Pancreas (tissue), 10 donors: ENCODE data around the gene MACROH2A2. TPM values are rescaled to one million over a fixed set of nuclear protein-coding genes. Genes with fewer than 3 reads are reported as not detected.

ENCODE experiments used
- ATAC-seq, 4 donors: fragments of 200-7000 bp; cut with Tn5 transposase; one replicate each; pipeline versions ENCODE4 v1.8.0 to v1.9.1; 2020; ENCODE audit warnings: mild to moderate bottlenecking in 4 of 4, moderate library complexity in 4 of 4
- DNase-seq, 6 donors: peaks; one replicate each; pipeline ENCODE4 v3.0.0-alpha.2; 2020
- FAIRE-seq: peaks from 2 replicates; lab custom pipeline; 2012; peaks lifted over from hg19 to GRCh38; lab: Jason Lieb, UNC
- H3K27ac ChIP-seq, 4 donors: fragments of 200-600 bp; sonication (generic); 1 replicate in 3 of 4; 2 replicates in 1 of 4; pipeline versions ENCODE4 v1.5.0 to v1.8.0; 2020
- H3K27me3 ChIP-seq, 4 donors: fragments of 200-600 bp; one replicate each; pipeline ENCODE4 v1.8.0; 2021
- H3K36me3 ChIP-seq, 3 donors: fragments of 200-600 bp; sonication (generic) in 1 of 3; one replicate each; pipeline versions ENCODE4 v1.5.0 to v1.8.0; 2020 to 2021
- H3K4me1 ChIP-seq, 3 donors: fragments of 200-600 bp; one replicate each; pipeline ENCODE4 v1.8.0; 2021
- H3K4me3 ChIP-seq, 4 donors: fragments of 200-600 bp; sonication (generic) in 2 of 4; one replicate each; pipeline versions ENCODE4 v1.5.0 to v1.8.0; 2020 to 2021
- H3K9me3 ChIP-seq, 4 donors: fragments of 200-600 bp; one replicate each; pipeline ENCODE4 v1.8.0; 2021
- CTCF ChIP-seq, 4 donors: fragments of 200-600 bp; sonication (generic) in 3 of 4; IDR thresholded peaks; one replicate each; pipeline versions ENCODE4 v1.5.0 to v1.8.0; 2021; ENCODE audit warnings: antibody characterized with exemption in 4 of 4
- WGBS, 2 donors: extraction: QIAGEN DNeasy Blood & Tissue Kit; methylation state at CpG; one replicate each; pipeline ENCODE4 v1.1.7; 2013; 5-methylcytosine and 5-hydroxymethylcytosine counted together
- intact Hi-C, 3 donors: fragments of 100-400 bp; cut with DNase I; formaldehyde crosslinking; loops; one replicate each; pipeline versions ENCODE4 v1.11.1 to v1.14.2; 2022
- polyA plus RNA-seq, 2 donors: library from polyadenylated mRNA; stranded (reverse); fragments of 200-250 nt; gene quantifications; one replicate each; pipeline ENCODE4 v1.2.3, GENCODE V29; 2013
- total RNA-seq, 6 donors: library from RNA; stranded (reverse); fragmentation: NEBNext Ultra II Directional in 4 of 6; extraction: Animal tissue kit (Norgen Biotek cat#: 25700) in 4 of 6; gene quantifications; one replicate each; pipeline versions ENCODE4 v1.2.1 to v1.2.4, GENCODE V29; 2021 to 2023
- donor health status: healthy with polysubstance abuse.
- donor health status: DM: no; HTN: no; CAD: no; lungs with moderate emphysema.
- donor health status: DM: no; HTN: no; CAD: no.
- donor health status: control.
- donor health status: control.
- donor health status: Bipolar disorder and iron deficiency.
- donor health status: DM: yes; HTN: yes; CAD: no.
- donor health status: DM: no; HTN: no; CAD: no.
- donor health status: DM: no; HTN: no; CAD: no.
- donor health status: DM: yes; HTN: yes; CAD: no.

MACROH2A2 gene
- total and polyA plus RNA-seq, 8 donors, result 2.3 to 13.2 (median 6.8) TPM

- intact Hi-C loops, result no loop called here
- 89 to 94% methylated on average over 10 of the region's 10 CpGs for WGBS, 2 donors
- ATAC-seq (no peak), DNase-seq (no peak), FAIRE-seq (no peak)
- H3K9me3 ChIP-seq, result no peaks in the 10 kb centered on the region
- TF ChIP-seq CTCF (IDR thresholded peaks at IDR 0.05), result no peak
- no peaks in the 10 kb centered on the region for H3K27me3 ChIP-seq
- H3K27ac ChIP-seq, result no peak overlapping the region
- H3K4me1 ChIP-seq, result no peaks in the 10 kb centered on the region
- no peak overlapping the region for H3K4me3 ChIP-seq
- H3K36me3 ChIP-seq, result peaks cover 0 to 4% (median 0%) of the 10 kb centered on the region in 3 donors
Observed at GRCh38 chr10:70123817-70124216, 71.2 kb downstream of the MACROH2A2 start.

DNA sequence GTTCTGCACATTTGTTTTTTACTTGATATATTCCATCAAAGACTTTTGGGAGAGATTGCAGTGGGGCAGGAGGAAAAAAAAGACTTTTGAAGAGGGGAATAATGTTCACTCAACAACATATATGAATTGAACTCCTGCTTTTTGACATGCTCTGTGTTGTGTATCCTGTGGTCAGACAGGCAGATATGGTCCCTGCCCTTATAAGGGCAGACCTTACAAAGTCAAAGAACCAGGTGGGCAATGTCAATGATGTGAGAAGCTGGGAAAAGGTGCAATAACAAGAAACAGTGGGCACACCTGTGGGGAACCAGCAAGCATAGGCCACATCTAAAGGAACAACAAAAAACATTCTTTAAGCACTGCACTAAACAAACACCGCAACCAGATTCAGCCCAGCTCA, 71.8 kb downstream of the MACROH2A2 start:
- FAIRE-seq, result no peak
- H3K9me3 ChIP-seq, result no peaks in the 10 kb centered on the region
- 93 to 98% methylated on average over 1 of the region's 1 CpG for WGBS, 2 donors
- no peaks in the 10 kb centered on the region for H3K27me3 ChIP-seq
- ATAC-seq, result no peak
- H3K4me3 ChIP-seq, result no peak overlapping the region
- no peak for DNase-seq
- no peak overlapping the region for H3K27ac ChIP-seq
- peaks cover 0 to 4% (median 0%) of the 10 kb centered on the region in 3 donors for H3K36me3 ChIP-seq
- H3K4me1 ChIP-seq, result no peaks in the 10 kb centered on the region
- TF ChIP-seq CTCF (IDR thresholded peaks at IDR 0.05), result no peak
- intact Hi-C loops, result no loop called here

- 96 to 100% methylated on average over 3 of the region's 3 CpGs for WGBS, 2 donors
- Histone ChIP-seq H3K27ac (no peak overlapping the region), H3K9me3 (no peaks in the 10 kb centered on the region), H3K4me1 (no peaks in the 10 kb centered on the region), H3K27me3 (no peaks in the 10 kb centered on the region), H3K4me3 (no peak overlapping the region), H3K36me3 (peaks cover 0 to 4% (median 0%) of the 10 kb centered on the region in 3 donors)
- DNase-seq (no peak), FAIRE-seq (no peak), ATAC-seq (no peak)
- no peak for TF ChIP-seq CTCF (IDR thresholded peaks at IDR 0.05)
- intact Hi-C loops, result no loop called here
Observed at GRCh38 chr10:70124918-70125317, 72.3 kb downstream of the MACROH2A2 start.

DNA sequence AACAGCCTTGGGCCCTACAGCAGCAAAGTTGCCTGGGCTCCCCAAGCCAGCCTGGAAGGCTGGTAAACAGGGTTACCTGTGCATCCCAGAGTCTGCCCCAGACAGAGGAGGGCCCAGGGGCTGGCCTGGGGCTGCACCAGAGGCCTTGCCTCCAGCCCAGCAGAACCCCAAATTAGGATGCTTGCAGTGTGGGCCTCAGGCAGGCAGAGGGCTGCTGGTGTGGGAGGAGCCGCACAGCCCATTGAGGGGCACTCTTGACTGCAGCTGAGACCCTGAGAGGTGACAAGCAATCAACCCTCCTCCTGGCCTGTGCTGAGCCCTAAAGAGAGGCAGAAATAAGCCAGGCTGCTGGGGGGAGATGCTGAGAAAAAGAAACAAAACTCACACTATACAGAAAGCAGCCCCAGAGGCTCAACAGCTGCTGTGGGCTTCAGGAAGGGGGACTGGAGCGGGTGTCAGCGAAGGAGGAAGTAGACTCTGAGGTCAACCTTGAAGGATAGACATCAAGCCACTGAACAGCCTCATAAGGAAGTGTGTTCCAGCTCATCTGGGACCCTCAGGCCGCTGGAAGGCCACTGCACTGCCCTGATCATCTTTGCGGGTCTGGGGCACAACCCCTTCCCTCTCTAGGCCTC, 73.4 kb downstream of the MACROH2A2 start:
- intact Hi-C loops, result no loop called here
- no peak for DNase-seq

More for the DNA sequence above, 73.4 kb downstream of the MACROH2A2 start:
- Histone ChIP-seq H3K27ac (no peak overlapping the region), H3K27me3 (no peaks in the 10 kb centered on the region), H3K9me3 (no peaks in the 10 kb centered on the region), H3K4me3 (no peak overlapping the region), H3K4me1 (no peaks in the 10 kb centered on the region), H3K36me3 (peaks cover 0 to 4% (median 0%) of the 10 kb centered on the region in 3 donors)
- TF ChIP-seq CTCF (IDR thresholded peaks at IDR 0.05), result no peak
- ATAC-seq, result no peak
- WGBS, 2 donors, result 88 to 90% methylated on average over 5 of the region's 5 CpGs
- FAIRE-seq, result no peak
